Spleen (tissue), 7 donors: ENCODE measurements around the gene PPP3CA.

Source experiments
- POLR2A ChIP-seq, 3 donors: fragments of 450-650 bp; IDR thresholded peaks; one replicate each; pipeline ENCODE4 v1.5.1; 2017; ENCODE audit warnings: antibody characterized with exemption in 3 of 3, mild to moderate bottlenecking in 1 of 3
- TF ChIP-seq, protein P1 (sequence below), 11 experiments: fragments of 200-600 bp in 7 of 11; fragments of 450-650 bp in 4 of 11; sonication (generic) in 4 of 11; IDR thresholded peaks in 8 of 11; conservative IDR thresholded peaks in 3 of 11; 1 replicate in 7 of 11; 2 replicates in 4 of 11; pipeline versions ENCODE4 v1.4.0 to v1.8.0; 2016 to 2021; ENCODE audit warnings: antibody characterized with exemption in 11 of 11, inconsistent platforms in 4 of 11, mild to moderate bottlenecking in 1 of 11
- donor health status: DM: no; HTN: no; CAD: no; lungs with moderate emphysema.
- donor health status: DM: no; HTN: no; CAD: no.
- donor health status: DM: no; HTN: no; CAD: no.

DNA sequence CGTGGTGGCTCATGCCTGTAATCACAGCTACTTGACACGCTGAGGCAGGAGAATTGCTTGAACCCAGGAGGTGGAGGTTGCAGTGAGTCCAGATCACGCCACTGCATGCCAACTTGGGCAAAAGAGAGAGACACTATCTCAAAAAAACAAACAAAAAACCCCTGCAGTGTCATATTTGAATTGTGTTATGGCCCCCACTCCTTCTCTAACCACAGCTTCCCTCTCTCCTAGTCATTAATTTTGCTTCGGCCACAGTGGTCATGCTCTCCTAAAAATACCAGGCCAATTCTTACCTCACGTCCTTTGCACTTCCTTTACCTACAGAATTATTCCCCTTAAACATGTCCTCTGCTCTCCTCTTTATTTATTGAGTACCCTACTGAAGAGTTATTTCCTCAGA lies 206.1 kb downstream of the PPP3CA start:
- TF ChIP-seq, protein P1, sequence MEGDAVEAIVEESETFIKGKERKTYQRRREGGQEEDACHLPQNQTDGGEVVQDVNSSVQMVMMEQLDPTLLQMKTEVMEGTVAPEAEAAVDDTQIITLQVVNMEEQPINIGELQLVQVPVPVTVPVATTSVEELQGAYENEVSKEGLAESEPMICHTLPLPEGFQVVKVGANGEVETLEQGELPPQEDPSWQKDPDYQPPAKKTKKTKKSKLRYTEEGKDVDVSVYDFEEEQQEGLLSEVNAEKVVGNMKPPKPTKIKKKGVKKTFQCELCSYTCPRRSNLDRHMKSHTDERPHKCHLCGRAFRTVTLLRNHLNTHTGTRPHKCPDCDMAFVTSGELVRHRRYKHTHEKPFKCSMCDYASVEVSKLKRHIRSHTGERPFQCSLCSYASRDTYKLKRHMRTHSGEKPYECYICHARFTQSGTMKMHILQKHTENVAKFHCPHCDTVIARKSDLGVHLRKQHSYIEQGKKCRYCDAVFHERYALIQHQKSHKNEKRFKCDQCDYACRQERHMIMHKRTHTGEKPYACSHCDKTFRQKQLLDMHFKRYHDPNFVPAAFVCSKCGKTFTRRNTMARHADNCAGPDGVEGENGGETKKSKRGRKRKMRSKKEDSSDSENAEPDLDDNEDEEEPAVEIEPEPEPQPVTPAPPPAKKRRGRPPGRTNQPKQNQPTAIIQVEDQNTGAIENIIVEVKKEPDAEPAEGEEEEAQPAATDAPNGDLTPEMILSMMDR (IDR thresholded peaks at IDR 0.05 in 8 of 11, conservative IDR thresholded peaks at IDR 0.05 in 3 of 11) = no peak
- TF ChIP-seq POLR2A (IDR thresholded peaks at IDR 0.05) = no peak
